GM20000 (cell line): Measurements from ENCODE around the gene DUSP22.
"Not testable (repeated sequence)": the region's sequence is repeated elsewhere in the genome, so short reads cannot be mapped to it uniquely, and the experiment has no call there.

Source experiments
- DNase-seq: peaks from one replicate; pipeline ENCODE4 v3.0.0; 2012; ENCODE audit warnings: low spot score
- TF ChIP-seq, protein P1 (sequence below): IDR thresholded peaks from 2 replicates; pipeline ENCODE4 v1.5.1; 2012; ENCODE audit warnings: mild to moderate bottlenecking, control low read depth; ENCODE audit errors: extremely low read depth, missing control alignments

DUSP22 gene

DNA sequence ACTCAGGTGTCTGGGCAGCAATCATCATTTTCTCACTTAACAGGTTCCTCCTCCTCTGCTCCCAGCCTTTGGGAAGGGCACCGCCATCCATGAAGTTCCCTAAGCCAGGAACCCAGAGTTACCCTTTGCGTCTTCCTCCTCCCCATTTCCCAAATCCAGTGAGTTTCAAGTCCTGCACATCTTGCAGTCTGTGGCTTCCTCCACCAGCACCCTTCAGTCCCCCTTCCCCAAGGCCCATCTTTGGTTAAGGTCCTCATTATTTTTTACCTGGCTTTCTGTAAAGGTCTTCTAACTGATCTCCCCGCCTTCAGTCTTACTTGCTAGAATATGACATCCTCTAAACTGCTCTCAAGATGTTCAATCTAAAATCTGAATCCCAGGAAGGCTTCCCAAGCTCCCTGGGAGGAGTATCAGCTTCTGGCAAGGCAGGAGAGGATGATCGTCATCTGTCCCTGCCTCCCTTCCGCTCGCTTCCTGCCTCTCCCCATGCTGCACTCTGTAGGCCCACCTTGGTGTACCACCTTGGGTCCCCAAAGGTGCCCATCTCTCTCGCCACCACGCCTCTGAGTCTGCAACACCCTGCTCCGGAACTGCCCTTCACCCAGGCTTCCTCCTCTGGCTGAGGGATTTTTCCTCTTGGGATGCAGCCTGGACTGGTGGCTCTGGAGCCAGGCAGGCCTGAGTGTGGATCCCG is 11.4 kb upstream of the DUSP22 start:
- TF ChIP-seq, protein P1, sequence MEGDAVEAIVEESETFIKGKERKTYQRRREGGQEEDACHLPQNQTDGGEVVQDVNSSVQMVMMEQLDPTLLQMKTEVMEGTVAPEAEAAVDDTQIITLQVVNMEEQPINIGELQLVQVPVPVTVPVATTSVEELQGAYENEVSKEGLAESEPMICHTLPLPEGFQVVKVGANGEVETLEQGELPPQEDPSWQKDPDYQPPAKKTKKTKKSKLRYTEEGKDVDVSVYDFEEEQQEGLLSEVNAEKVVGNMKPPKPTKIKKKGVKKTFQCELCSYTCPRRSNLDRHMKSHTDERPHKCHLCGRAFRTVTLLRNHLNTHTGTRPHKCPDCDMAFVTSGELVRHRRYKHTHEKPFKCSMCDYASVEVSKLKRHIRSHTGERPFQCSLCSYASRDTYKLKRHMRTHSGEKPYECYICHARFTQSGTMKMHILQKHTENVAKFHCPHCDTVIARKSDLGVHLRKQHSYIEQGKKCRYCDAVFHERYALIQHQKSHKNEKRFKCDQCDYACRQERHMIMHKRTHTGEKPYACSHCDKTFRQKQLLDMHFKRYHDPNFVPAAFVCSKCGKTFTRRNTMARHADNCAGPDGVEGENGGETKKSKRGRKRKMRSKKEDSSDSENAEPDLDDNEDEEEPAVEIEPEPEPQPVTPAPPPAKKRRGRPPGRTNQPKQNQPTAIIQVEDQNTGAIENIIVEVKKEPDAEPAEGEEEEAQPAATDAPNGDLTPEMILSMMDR: no peak
- no peak for DNase-seq

DNA sequence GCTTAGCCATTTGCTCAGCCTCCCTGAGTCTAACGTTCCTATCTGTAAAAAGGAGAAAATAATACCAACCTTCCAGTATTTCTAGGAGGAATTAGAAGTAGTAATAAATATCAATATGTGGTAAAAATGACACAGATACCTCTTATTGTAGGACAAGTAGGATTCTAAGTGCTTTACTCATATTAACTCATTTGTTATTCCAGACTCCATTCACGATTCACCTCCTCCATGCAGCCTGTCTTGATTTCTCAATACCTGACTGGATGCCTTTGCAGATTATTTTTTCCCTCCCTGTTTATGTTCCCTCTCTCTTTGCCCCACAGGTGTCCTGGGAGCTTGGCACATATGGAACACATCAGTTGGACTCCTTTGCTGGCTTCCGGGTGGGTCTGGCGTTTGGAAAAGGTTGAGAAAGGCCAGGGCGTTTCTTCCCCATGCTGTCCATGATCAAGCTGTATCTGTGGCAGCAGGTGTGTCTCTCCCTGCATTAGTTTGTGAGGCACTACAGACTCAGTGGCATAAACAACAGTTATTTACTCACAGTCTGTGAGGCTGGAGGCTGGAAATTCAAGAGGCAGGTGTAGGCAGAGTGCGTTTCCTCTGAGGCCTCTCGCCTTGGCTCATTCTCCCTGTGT is 10.7 kb upstream of the DUSP22 start:
- no peak for DNase-seq
- TF ChIP-seq, protein P1: no peak

GRCh38 chr6:282177-282866 is 10.0 kb upstream of the DUSP22 start:
- TF ChIP-seq, protein P1: no peak
- no peak for DNase-seq

GRCh38 chr6:282867-283416 is 9.3 kb upstream of the DUSP22 start:
- TF ChIP-seq, protein P1: no peak
- DNase-seq: no peak

DNA sequence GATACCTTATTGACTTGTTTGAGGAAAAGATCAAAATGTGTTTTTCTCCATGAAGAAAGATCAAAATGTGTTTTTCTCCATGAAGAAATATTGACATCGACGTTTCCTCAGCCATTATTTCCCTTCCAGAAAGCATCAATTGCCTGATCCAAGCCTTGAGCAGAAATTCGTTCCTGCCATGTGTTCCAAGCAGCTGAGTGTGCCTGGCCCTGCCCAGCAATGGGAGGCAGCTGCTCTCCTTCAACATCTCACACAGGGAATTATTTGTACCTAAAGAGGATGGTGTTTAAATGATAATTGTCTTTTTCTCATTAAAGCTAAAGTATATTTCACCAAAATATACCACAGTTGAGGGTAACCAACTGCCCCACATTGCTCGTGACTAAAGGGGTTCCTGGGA is 7.8 kb upstream of the DUSP22 start:
- TF ChIP-seq, protein P1: no peak
- no peak for DNase-seq

DNA sequence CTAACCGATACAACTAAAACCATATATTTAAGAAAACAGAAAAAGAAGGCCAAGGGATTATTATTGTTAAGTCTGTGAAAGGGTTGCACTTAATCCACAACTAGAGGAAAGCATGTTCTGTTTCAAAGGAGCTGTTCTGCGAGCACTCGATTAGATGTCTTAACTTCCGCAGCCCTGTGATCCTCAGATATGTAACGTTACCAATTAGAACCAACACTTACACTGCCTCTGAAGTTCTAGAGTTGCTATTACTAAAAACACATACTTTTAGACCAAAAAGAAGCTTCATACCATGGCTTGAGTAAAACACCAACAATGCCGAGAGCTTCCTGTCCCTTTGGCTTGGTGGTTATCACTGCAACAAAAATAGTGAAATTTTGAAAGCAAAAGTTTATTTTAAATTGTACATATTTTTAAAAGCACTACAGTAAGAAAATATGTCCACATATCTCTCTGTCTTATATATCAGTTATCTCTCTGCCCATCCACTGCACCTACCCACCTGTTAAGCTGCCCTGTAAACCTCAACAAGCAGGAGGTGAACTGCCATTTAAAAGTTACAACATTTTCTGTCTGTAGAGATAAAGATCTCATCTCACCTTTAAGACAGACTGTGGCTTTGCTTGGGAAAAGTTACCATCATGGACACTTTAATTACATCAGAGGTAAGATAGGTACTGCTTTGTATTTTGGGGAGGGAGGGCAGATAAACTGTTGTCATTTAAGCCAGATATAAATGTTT is 7.1 kb upstream of the DUSP22 start:
- DNase-seq: no peak
- TF ChIP-seq, protein P1: no peak

- not testable (repeated sequence) for DNase-seq
Measured at GRCh38 chr6:285902-286301, 6.4 kb upstream of the DUSP22 start.
